Breast epithelium (tissue), 3 donors: ENCODE data around the gene RNF151.

Experiments used
- POLR2A ChIP-seq: fragments of 450-650 bp; IDR thresholded peaks from one replicate; pipeline ENCODE4 v1.6.1; 2016; ENCODE audit warnings: antibody characterized with exemption, mild to moderate bottlenecking, moderate library complexity
- POLR2AphosphoS5 ChIP-seq, 3 donors: sonication (generic); formaldehyde crosslinking; IDR thresholded peaks; one replicate each; pipeline ENCODE4 v1.6.1; 2017; ENCODE audit warnings: antibody characterized with exemption in 3 of 3
- TF ChIP-seq, protein P1 (sequence below), 3 donors: fragments of 450-650 bp; IDR thresholded peaks; one replicate each; pipeline ENCODE4 v1.5.1; 2016 to 2017; ENCODE audit warnings: antibody characterized with exemption in 3 of 3, mild to moderate bottlenecking in 3 of 3, moderate library complexity in 3 of 3

- TF ChIP-seq POLR2AphosphoS5 (IDR thresholded peaks at IDR 0.05) (no peak), POLR2A (no peak)
- TF ChIP-seq, protein P1, sequence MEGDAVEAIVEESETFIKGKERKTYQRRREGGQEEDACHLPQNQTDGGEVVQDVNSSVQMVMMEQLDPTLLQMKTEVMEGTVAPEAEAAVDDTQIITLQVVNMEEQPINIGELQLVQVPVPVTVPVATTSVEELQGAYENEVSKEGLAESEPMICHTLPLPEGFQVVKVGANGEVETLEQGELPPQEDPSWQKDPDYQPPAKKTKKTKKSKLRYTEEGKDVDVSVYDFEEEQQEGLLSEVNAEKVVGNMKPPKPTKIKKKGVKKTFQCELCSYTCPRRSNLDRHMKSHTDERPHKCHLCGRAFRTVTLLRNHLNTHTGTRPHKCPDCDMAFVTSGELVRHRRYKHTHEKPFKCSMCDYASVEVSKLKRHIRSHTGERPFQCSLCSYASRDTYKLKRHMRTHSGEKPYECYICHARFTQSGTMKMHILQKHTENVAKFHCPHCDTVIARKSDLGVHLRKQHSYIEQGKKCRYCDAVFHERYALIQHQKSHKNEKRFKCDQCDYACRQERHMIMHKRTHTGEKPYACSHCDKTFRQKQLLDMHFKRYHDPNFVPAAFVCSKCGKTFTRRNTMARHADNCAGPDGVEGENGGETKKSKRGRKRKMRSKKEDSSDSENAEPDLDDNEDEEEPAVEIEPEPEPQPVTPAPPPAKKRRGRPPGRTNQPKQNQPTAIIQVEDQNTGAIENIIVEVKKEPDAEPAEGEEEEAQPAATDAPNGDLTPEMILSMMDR (IDR thresholded peaks at IDR 0.05), result no peak
Observed at GRCh38 chr16:2003231-2003826, 36.7 kb downstream of the RNF151 start.
